ENCODE measurements around the gene LITAF.

Gene LITAF

GRCh38 chr16:11586856-11587642 lies at the start of gene LITAF:
TSS of gene LITAF (minus strand) at chr16:11586919. CDS start at chr16:11556730, 30,189 bp downstream.
- peak; percentile 50 for DNase-seq (ENCODE audit: low read depth)

- DNase-seq (ENCODE audit: low read depth): no peak
These were observed 49.5 kb upstream of the LITAF start for GRCh38 chr16:11636172-11636721.

- no peak for DNase-seq (ENCODE audit: low read depth)
These were observed 49.0 kb upstream of the LITAF start for GRCh38 chr16:11635679-11636171.

GRCh38 chr16:11635113-11635652 lies 48.5 kb upstream of the LITAF start:
- no peak for DNase-seq (ENCODE audit: low read depth)

- DNase-seq (ENCODE audit: low read depth): no peak
These were observed 47.6 kb upstream of the LITAF start for GRCh38 chr16:11634312-11634711.

DNA sequence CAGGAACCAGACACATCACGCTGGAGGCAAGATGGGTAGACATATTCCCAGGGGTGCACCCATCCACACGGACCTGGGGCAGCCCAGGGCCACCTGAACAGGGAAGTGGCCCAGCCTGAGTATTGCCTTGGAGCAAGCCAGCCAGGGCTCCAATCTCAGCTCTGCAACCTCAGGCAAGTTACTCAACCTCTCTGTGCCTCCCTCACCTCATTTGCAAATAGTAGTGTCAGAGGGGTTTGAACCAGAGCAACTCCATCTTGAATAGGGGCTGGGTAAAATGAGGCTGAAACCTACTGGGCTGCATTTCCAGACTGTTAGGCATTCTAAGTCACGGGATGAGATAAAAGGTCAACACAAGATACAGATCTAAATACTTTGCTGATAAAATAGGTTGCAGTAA lies 46.4 kb upstream of the LITAF start:
- DNase-seq (ENCODE audit: low read depth): no peak

DNA sequence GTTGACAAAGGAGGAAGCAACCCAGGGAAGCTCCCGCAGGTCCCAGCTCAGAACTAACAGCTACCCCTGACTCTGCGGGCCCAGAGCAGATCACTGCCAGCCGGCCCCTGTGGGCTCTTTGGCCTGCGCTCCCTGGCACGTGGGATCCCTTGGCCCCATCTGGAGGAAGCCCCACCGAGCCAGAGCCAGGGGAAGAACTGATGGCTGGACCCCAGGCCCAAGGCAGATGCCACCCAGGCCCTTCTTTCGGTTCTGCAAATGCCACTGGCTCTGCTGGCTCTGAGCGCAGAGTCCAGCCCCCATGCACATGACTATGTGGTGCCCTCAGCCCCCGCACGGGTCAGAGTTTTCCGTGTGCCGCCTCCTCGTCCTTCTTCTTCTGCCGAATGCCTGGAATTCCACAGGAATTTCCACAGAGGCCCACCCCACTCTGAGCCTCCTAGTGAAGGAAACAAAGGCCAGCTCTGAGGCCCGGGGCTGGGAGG lies 45.8 kb upstream of the LITAF start:
- peak; percentile 68 for DNase-seq (ENCODE audit: low read depth)

DNA sequence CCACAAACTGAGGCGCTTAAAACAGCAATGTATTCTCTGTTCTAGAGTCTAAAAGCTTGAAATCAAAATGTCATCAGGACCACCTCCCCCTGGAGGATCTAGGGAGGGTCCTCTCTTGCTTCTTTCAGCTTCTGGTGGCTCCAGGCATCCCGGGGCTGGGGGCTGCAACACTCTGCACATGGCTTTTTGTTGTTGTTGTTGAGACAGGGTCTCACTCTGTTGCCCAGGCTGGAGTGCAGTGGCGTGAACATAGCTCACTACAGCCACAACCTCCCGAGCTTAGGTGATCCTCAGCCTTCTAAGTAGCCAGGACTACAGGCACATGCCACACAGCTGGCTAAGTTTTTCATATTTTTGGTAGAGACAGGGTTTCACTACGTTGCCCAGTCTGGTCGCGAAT lies 44.5 kb upstream of the LITAF start:
- DNase-seq (ENCODE audit: low read depth): no peak

DNA sequence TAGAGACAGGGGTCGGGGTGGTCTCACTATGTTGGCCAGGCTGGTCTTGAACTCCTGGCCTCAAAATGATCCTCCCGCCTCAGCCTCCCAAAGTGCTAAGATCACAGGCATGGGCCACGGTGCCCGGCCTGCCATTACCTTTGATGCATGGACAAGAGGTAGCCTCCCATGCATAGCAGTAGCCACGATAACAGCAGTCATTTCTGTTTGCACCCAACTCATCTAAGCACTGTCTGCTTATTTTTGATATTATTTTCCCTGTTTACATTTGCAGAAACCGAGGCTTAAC lies 44.0 kb upstream of the LITAF start:
- DNase-seq (ENCODE audit: low read depth): no peak

GRCh38 chr16:11630046-11630767 lies 43.5 kb upstream of the LITAF start:
- no peak for DNase-seq (ENCODE audit: low read depth)

DNA sequence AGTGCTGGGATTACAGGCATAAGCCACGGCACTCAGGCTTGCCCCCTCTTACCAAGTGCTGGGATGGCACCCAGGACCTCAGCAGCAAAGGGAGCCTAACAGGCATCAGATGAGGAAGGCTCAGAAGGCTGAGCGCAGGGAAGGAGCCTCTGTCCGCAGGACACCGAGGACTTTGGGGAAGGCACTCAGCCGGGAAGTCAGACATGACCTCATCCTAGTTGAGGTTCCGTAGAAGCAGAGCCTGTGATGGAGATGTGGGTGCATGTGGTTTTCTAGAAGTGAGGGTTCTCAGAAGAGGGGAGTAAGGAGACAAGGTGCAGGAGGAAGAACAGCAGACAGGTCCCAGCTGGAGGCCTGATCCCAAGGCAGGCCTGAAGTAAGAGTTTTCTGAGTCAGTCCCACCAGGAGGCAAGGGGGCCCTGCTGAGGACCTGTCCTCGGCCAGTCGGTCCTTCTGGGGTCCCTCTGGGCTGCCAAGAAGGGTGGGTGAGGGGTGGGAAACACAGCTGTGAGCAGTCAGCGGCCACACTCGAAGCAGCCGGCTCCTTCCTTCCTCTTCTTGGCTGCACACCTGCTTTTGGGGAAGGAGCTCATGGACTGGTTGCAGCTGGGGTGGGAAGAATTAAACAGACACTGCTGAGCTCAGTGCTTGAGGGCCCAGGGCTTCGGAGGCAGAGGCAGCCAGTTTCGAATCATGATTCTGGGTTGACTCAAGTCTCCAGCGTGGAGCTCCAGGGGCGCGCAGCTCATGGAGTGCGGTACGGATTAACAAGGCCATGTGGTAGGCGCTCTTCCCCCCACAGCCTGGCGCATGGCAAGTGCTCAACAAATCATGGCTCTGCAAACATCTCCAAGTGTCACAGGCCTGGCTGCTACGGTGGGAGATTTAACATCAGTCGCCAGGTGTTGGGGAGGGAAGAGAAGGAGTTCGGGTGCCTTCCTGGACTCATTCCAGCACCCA lies 42.6 kb upstream of the LITAF start:
- no peak for DNase-seq (ENCODE audit: low read depth)

GRCh38 chr16:11627822-11628457 lies 41.2 kb upstream of the LITAF start:
- DNase-seq (ENCODE audit: low read depth): no peak

GRCh38 chr16:11627292-11627663 lies 40.6 kb upstream of the LITAF start:
- DNase-seq (ENCODE audit: low read depth): no peak

DNA sequence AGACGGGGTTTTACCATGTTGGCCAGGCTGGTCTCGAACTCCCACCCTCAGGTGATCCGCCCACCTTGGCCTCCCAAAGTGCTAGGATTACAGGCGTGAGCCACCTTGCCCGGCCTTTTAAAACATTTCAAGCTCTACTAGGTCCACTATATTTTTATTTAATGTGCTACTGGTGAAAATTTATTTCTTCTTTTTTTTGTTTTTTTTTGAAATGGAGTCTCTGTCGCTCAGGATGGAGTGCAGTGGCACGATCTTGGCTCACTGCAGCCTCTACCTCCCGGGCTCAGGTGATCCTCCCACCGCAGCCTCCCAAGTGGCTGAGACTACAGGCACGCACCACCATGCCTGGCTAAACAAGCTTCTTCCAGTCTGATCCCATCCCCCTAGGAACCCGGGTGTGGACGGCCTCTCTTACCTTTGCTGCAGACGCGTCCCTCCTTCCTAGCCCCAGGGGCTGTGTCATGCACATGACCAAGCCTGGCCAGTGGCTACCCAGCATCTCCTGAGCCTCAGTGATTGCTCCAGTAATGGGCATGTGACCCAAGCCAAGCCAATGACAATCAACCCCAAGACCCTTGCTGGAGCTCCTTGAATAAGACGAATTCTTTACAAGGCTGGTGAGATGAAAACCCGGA lies 40.1 kb upstream of the LITAF start:
- DNase-seq (ENCODE audit: low read depth): no peak

GRCh38 chr16:11625769-11626168 lies 39.0 kb upstream of the LITAF start:
- DNase-seq (ENCODE audit: low read depth): no peak

DNA sequence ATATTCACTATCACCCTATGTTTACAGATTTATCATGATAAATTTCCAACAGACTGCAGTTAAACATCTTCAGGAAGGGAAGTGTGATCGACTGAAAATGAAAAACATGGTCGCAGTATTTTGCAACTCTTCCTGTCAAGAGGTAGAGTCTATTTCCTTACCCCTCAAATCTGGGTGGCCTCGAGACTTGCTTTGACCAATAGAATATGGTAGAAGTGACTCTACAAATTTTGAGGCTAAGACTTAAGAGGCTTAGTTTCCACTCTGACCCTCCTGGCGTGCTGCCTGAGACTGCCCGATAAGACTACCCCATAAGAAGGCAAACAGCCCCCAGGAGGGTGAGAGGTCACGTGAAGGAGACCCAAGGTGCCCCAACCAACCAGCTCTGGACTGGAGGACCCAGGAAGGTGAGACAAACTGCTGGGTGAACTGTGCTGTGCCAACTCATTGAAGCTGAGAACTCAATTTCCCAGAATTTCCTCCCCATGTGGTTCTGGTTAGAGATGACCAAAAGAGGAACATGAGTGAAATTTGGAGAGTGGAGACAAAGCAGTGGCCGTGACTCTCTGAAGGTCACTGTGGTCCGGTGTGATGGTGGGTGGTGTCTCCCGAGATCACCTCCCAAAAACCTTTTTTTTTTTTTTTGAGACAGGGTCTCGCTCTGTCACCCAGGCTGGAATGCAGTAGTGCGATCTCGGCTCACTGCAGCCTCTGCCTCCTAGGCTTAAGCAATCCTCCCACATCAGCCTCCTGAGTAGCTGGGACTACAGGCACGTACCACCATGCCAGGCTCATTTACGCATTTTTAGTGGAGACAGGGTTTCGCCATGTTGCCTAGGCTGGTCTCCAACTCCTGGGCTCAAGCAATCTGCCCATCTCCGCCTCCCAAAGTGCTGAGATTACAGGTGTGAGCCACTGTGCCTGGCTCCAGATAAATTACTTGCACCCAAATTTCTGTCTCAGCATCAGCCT lies 38.2 kb upstream of the LITAF start:
- no peak for DNase-seq (ENCODE audit: low read depth)

DNA sequence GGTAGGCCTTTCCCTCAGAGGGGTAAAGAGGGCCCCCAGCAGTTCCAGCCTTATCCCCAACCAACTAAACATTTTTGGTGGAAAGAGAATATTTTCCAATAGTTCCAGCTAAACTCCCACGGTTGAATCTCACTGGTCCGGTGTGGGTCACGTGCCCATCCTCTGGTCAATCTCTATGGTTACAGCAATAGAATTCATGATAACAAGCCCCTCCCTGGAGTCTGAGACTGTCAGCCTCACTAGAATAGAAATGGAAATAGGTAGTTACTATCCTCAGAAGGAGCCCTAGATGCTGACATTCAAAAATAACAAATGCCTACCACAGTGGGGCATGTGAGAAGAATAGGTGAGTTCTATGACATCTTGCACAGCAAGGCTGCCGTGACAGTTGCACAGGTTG lies 37.5 kb upstream of the LITAF start:
- DNase-seq (ENCODE audit: low read depth): no peak

GRCh38 chr16:11621920-11622651 lies 35.4 kb upstream of the LITAF start:
- no peak for DNase-seq (ENCODE audit: low read depth)

- no peak for DNase-seq (ENCODE audit: low read depth)
These were observed 34.8 kb upstream of the LITAF start for GRCh38 chr16:11621539-11621919.
